G401.6 (cell line): ENCODE data around the gene PNMA8B.

Source experiments
- FAIRE-seq: peaks from 2 replicates; lab custom pipeline; 2012; peaks lifted over from hg19 to GRCh38; lab: Jason Lieb, UNC

The PNMA8B gene

GRCh38 chr19:46487802-46488445 lies 7.7 kb downstream of the PNMA8B start:
- peak; percentile 72 for FAIRE-seq

DNA sequence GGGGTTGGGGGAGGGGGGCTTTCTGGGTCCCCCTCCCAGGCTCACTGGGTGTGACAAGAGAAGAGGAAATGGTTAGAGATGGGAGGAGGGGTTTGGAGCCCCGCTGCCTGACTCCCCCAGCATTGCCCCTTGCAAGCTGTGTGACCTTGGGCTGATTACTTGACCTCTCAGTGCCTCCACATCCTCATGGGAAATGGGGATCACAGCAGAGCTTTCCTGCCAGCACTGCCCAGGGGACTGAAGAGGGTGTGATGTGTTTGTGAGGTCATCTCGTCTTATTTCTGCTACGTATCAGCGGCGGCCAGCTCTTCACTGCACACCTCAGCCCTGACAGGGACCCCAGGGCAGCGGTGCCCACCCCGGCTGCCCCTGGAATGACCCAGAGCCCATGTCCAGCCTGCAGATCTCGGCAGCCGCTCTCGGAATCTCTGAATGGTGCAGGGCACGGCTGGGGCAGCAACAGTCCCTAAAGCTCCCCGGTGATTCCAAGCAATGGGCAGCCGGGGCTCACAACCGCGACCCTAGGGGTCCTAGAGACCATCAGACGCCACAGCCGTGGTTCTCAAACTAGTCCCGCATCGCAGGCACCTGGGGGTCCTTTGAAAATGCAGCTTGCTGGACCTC lies 8.4 kb downstream of the PNMA8B start:
- FAIRE-seq: no peak

- FAIRE-seq: no peak
Observed at GRCh38 chr19:46486358-46486757, 9.3 kb downstream of the PNMA8B start.

DNA sequence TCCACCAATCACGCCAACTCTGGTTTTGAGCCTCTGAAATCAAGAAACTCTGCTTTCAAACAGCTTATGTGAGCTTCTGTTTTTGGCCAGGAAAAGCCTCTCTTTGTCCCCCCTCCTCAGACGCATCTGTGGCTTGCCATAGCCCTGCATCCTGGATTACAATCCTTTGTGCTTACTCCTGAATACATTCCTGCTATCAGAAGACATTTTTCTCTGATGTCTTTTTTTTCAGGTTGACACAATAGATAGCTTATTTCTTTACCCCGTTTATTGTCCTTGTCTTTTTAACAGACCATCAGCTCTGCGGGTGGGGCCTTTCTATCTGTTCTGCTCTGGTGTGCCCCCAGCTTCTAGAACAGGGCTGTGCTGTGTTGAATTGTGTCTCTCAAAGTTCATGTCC lies 11.0 kb downstream of the PNMA8B start:
- no peak for FAIRE-seq

- no peak for FAIRE-seq
Observed at GRCh38 chr19:46482631-46483030, 13.0 kb downstream of the PNMA8B start.

DNA sequence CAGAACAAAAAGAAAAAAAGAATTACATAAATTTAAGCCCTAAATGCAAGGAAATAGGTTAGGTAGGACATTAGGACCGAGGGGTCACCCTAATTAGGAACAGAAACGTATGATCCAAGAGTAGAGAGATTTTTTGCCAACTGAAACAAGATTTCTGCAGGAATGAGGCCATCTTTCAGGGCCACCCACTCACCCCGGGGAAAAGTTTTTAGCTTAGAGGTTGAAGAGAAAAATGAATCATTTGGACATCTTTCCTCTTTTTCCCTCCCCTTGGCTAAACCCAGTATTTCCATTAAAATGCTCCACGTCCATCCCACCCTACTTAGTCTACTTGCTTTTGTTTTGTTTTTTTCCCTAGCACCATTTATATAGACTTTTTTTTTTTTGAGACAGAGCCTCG lies 13.7 kb downstream of the PNMA8B start:
- FAIRE-seq: no peak

DNA sequence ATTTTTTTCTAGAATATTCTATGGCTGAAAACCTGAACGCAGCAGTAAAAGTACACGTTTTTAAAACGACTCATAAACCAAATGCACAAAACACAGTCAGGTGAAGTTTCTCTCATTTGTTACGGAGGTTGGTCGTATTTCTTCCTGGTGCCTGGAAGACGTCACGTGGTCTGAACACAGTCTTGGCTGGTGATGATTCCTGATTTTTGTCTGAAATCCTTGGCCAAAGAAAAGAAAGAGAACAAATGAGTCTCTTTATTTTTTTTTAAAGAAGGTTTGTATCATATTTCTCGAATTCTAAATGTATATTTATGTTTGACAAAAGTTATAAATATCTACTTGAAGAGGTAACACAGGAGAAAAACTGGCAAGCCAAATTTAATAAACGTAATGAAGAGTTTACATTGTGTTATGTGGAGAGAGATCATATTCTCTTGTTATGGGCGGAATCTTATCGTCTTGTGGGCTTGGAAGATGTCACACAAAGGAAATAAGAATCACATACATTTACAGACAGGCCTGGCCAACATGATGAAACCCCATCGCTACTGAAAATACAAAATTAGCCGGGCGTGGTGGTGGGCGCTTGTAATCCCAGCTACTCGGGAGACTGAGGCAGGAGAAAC lies 14.3 kb downstream of the PNMA8B start:
- no peak for FAIRE-seq

DNA sequence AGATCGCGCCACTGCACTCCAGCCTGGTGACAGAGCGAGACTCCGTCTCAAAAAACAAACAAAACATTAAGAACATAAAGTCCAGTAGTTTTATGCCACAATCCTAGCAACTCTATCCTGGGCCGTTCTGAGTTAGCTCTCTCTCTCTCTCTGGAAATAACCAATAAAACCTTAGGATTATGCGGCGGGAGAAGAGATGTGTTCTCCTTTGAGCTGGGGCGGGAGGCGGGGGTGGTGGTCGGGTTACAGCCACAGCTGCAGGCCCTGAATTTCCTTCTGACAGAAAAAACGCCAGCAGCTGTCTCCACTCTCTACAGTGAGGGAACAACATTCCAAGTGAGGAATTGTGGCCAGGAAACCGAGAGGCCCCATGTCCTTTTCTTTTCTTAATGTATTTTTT lies 15.3 kb downstream of the PNMA8B start:
- no peak for FAIRE-seq

- FAIRE-seq: no peak
Observed at GRCh38 chr19:46478356-46478986, 17.2 kb downstream of the PNMA8B start.

GRCh38 chr19:46475986-46476385 lies 19.7 kb downstream of the PNMA8B start:
- FAIRE-seq: no peak

DNA sequence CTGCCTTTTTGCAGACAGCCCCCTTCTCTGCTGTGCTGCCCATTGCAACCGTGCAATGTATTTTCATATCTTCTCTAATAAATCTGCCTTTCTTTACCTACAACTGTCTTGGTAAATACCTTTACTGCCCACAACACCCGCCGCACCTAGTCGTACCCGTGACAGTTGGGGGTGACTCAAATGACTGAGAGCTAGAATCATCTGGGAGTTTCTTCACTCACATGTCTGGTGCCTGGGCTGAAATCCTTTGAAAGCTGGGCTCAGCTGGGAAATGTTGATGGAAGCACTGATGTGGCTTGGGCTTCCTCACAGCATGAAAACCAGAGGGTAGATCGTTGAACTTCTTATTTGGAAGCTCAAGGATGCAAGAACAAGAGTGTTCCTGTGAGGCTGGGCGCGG lies 21.5 kb downstream of the PNMA8B start:
- FAIRE-seq: no peak

DNA sequence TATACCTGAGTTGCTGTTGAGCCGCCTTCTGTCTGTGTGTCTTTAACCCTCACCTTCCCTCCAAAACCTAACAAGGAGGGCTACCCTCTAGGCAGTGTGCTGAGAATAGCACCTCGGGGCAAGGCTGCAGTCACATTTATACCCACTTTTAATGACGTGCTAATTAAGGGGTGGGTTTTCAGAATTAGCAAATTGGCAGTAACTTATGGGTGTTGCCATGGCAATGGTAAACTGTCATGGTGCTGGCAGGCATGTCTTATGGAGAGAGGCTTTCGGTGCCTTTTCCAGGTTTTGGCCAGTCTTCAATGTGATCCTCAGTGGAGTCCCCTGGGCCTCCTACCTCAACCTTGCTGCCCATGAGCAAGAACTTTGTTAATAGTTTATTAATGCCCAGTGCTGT lies 23.1 kb downstream of the PNMA8B start:
- no peak for FAIRE-seq

GRCh38 chr19:46471811-46472543 lies 23.7 kb downstream of the PNMA8B start:
- no peak for FAIRE-seq

DNA sequence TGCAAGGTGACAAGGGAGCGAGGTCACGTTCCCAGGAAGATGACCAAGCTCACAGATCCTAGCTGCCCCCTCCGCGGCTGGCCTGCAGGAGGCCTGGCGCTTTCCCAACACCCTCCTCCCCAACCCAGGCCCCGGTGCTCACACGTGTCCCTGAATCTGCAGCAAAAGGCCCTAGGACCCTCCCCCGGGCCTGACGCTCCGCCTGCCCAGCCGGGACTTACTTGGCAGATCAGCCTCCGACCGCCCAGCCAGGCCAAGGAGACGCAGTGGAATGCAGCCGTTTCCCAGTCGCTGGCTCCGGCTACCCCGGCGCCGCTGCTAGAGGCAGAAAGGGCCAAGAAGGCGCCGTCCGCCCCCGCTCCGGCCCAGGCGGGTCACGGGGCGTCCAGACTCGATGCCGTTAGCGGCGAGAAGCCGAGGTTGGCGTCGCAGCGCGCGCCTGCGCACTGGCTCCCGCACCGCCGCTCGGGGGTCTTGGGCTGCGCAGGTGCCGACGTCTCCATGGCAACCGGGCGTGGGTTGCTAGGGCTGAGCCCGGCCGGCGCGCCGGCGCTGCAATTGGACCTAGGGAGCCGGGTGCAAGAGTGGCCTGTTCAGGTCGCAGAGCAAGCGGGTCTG lies 24.4 kb downstream of the PNMA8B start, which contains the start of gene PNMA8A:
TSS of gene PNMA8A (minus strand) at position 448 of the 618 bp plus-strand sequence. CDS start 528 bp downstream, outside the sequence.
- no peak for FAIRE-seq

GRCh38 chr19:46470376-46470775 lies 25.3 kb downstream of the PNMA8B start:
- FAIRE-seq: no peak

- no peak for FAIRE-seq
Observed at GRCh38 chr19:46469541-46470185, 26.0 kb downstream of the PNMA8B start.

DNA sequence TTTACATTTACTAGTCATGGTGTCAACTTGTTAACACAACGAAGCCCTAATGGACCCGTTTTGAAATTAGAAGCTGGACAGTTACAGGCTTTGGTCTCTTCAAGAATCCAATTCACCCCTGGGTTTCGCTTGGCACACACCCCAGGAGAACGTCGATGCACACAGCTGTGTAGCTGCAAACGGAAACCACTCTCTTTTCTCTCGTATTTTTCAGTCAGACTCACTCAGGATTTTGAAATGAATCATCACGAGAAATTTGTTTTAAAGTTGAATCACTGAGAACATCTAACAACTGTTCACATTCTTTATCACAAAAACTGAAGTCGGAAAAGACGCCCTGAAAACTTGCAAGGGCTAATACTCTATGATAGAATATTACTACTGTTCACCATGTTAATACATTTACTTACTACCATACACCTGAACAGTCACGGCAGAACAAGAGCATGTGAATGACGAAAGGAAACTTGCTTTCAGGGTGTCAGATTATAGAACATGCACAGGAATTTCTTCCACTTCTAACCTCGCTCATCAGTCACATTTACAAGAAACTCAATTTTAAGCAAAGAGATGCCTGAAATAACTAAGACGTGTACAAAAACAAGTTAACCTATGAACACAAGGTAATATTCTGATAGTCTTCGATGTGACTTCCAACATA lies 29.0 kb downstream of the PNMA8B start:
- FAIRE-seq: no peak

DNA sequence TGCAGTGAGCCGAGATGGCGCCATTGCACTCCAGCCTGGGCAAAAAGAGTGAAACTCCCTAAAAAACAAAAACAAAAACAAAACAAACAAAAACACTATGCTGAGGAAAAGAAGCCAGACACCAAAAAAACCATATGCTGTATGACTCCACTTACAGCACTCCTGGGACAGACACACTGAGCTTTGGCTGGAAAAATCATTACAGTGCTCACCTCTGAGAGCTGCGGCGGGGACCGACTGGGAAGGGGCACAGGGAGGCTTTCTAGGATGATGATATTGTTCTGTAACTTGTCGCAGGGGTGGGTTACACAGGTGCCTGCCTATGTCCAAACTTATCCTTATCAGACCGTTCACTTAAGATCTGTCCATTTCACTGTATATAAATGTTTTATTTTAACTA lies 32.2 kb downstream of the PNMA8B start:
- no peak for FAIRE-seq

GRCh38 chr19:46461537-46461936 lies 34.1 kb downstream of the PNMA8B start:
- no peak for FAIRE-seq

- no peak for FAIRE-seq
Observed at GRCh38 chr19:46460981-46461380, 34.7 kb downstream of the PNMA8B start.

GRCh38 chr19:46460055-46460454 lies 35.6 kb downstream of the PNMA8B start:
- FAIRE-seq: no peak
